NCI-H345 (cell line): Measurements from ENCODE around the gene HAGHL.

ENCODE experiments used
- DNase-seq: peaks from one replicate; lab custom pipeline; 2025; lab: John Stamatoyannopoulos, UW

HAGHL gene

DNA sequence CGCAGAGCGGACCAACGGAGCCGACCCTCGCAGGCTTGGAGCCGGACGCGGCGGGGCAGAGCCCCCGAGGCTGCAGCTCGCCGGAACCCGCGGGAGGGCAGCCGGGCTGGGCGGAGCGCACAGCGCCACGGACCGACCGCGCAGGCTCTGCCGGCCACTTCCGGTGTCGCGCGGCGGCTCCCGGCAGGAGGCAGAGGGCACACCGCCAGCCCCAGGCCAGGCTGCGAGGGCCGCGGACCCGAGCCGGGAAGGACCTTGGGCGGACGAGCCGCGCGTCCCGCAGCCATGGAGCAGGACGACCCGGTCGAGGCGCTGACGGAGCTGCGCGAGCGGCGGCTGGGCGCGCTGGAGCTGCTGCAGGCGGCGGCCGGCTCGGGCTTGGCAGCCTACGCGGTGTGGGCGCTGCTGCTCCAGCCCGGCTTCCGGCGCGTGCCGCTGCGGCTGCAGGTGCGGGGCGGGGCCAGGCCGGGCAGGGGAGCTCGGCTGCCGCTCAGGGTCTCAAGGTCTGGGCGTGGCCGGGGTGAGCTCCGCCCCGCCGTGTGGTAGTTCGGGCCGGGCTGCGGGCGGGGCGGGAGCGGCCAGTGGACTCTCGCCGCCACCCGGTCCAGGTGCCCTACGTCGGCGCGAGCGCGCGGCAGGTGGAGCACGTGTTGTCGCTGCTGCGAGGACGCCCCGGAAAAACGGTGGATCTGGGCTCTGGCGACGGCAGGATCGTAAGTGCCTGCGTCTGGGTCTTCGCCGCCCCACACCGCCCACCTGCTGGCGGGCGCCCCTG, 5.7 kb upstream of the HAGHL start, which contains the start of gene ANTKMT:
Gene ANTKMT, plus strand, starts transcription at position 157 of the 775 bp plus-strand sequence. Its CDS starts 129 bp downstream, at position 286.
- peak; percentile 93 for DNase-seq

DNA sequence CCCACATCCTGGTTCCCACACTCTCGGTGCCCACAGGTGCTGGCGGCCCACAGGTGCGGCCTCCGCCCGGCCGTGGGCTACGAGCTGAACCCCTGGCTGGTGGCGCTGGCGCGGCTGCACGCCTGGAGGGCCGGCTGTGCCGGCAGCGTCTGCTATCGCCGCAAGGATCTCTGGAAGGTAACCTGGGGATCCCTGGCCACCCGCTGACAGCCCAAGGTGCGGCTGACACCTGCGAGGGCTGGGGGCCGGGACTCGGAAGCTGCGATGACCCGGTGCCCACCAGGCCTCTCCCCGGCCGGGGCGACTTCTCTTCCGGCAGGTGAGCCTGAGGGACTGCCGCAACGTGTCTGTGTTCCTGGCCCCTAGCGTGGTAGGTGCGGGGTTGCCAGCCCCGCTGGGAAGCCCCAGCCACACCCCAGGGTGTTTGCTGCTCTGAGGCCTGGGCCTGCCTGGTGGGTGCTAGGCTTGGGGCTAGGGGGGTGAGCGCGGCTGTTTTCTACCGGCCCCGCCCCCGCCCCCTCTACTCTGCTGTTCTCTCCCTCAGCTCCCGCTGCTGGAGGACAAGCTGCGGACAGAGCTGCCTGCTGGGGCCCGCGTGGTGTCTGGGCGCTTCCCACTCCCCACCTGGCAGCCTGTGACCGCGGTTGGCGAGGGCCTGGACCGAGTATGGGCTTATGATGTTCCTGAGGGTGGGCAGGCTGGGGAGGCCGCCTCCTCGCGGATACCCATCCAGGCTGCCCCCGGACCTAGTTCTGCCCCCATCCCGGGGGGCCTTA, 5.0 kb upstream of the HAGHL start:
- DNase-seq, result no peak

DNA sequence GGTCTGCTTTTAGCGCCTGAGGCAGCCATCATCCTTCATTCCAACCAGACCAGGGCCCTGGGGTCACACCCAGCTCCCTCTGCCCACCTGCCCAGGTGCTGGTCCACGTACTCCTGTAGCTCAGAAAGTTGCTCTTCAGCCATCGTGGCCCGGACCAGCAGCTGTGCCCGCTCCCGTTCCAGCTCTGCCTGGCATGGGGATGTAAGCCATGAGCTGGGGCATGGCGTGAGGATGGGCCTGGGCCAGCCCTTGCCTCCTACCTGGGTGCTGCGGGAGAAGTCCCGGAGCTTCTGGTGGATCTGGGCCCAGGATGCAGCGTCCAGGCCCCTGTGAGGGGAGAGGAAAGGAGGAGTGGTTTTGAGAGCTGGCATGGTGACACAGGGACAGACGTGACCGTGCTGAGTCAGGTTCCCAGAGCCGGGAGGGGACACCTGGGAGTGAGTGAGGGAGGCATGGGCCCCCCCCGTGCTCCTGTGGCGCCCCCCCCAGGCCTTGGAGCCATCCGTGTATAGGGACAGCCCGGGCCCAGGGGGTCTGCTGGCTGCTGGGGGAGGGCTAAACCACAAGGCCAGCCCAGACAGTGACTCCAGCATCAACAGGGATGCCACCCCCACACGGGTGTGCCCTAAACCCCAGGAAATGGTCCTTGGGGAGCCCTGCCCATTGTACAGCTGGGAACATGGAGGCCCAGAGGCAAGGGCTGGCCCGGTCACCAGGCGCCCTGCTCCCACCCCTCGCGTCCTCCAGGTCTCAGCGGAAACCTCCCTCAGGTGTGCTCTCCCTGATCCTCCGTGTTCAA, 3.9 kb upstream of the HAGHL start:
- no peak for DNase-seq

DNA sequence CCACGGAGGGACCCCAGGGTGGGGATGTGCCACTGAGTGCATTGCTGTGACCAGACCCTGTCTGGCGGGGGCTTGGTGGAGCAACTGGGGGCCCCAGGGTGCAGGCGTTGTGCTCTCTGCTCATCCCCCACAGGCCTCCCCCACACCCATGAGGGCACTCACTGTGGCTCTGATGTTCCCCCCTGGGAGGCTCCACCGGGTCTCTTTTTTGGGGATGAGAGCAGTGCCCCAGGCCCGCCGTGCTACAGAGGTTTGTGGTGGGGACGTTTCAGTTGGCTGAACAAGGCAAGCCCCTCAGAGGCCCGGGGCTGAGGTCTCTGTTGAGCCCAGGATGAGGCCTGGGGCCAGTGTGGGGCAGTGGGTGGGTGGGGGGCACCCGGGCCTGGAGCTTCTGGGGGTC, 3.2 kb upstream of the HAGHL start:
- no peak for DNase-seq

DNA sequence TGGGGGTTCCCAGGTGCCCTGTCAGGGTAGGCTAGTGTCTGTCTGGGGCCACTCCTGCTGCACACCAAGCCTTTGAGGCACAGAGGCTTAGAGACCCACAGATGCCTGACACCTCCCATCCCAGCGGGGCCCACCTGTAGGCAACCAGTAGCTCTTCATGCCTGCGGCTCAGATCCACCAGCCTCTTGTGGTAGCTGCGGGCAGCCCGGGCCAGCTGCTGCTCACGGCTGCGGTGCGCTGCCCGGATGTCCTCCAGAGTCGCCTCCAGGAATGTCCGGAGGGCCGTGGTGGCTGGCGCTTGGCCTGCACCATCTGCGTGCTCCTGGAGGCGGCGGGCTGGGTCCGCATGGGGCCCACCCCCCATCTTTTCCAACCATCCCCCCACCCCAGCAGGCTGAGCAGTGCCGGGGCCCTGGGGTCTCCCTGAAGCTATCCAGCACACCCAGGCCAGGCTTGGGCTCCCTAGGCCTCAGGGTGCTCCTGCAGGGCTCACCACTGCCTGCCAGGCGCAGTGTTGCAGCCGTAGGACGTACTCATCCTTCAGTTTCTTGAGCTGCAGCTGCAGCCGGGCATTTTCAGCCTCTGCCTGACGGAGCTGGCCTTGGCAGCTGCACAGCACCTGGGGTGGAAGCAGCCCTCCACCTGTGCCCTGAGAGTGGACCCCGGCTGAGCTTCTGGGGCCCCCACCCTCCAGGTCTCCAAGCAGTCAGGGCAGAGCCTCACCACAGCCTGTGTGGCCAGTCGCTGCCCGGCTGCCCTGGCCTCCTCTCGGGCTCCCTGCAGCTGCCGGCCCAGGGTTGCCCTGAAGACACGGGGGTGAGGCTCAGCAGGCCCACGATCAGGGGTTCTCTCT, 2.5 kb upstream of the HAGHL start:
- no peak for DNase-seq

DNA sequence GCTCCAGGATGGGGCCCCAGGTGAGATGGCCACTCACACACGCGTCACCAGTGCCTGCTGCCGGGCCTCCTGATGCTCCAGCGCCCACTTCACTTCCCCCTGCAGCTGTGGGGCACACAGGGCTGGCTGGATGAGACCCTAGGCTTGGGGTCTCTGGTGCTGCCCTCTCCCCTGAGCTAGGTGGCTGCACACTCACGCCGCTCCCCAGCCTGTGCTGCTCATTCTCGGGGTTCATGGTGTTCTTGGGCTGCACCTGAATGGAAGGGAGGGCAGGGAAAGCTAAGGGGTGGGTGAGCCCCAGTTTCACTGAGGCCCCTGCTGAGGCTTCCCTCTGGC, 1.9 kb upstream of the HAGHL start:
- DNase-seq, result no peak

DNA sequence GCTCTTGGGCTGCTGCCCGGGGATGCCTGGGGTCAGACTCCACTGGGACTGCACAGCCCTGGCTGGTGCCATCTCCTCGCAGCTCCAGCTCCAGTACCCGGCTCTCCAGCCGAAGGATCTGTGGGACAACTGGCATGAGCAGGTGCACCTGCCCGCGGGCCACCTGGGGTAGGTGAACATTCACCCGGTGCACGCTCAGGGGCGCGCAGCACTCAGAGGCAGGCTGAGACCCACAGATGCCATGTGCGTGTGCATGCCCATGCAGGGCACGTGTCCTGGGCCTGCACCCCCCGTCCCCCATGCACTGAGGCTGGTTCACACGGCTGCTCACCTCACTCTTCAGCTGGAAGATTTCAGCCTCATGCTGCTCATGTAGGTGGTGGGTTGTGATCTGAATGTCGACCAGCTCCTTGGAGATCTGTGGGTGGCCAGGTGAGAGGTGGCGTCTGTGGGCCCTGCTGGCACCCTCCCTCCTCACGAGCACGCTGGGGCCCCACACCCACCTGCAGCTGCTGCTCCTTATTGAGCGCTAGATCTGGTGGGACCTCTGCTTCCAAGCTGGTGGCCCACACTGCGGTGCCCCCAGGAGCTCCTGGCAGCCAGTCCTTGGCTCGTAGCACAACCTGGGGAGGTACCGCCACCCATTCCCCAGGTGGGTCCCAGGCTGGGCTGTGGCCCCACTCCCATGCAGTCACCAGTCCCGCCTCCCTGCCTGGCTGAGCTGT, 1.3 kb upstream of the HAGHL start:
- DNase-seq, result peak; percentile 31

DNA sequence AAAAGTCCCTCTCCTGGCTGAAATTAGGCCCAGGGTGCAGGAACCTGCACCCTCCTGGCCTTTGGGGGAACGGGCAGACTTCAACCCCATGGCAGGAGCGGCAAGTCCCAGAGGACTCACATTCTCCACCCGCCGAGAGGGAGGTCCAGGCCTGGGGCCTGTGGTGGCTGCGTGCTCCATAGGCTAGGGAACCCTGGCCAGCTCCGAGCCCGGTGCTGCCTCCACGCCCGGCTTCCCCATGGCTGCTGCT, 793 bp upstream of the HAGHL start:
- no peak for DNase-seq

DNA sequence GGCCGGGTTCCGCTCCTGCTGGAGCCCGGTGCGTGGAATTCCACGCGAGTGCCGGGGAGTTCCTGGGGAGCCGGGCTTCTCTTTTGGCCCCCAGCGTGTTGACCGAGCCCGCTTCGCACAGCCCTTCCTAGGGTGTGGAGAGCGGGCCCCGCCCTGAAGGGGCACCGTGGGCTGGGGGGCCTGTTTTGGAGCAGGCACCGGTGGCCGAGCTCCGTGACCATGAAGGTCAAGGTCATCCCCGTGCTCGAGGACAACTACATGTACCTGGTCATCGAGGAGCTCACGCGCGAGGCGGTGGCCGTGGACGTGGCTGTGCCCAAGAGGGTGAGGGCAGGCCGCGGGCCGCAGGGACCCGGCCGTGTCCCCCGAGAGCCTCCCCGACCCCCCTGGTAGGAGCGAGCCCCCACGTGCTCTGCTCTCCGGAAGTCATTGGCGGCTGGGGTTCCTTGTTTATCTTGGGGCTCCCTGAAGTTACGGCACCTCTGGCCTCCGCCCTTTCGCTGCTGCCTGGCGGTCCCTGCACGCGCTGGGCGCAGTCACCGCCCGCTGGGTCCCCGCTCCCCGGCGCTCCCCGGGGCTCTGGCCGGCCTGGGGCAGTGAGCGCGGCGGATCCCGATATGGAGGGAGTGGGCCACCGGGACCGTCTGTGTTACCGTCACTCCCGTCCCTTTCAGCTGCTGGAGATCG, 528 bp downstream of the HAGHL start:
- no peak for DNase-seq

DNA sequence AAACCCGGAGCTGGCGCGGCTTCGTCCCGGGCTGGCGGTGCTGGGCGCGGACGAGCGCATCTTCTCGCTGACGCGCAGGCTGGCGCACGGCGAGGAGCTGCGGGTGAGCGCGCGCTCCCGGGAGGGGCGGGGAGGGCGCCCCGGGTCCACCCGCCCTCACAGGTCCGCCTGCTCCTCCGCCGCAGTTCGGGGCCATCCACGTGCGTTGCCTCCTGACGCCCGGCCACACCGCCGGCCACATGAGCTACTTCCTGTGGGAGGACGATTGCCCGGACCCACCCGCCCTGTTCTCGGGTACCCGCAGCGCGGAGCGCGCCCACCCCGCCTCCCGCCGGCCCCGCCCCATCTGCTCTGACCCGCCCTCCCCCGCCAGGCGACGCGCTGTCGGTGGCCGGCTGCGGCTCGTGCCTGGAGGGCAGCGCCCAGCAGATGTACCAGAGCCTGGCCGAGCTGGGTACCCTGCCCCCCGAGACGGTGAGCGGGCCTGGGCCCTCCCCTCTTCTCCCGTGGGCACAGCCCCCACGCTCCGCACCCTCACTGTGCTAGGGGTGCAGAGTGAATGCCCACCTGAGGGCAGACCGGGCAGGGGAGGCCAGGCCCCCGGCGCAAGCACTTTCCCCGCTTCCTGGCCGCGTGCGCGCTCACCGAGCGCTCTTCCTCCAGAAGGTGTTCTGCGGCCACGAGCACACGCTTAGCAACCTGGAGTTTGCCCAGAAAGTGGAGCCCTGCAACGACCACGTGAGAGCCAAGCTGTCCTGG, 1.4 kb downstream of the HAGHL start:
- DNase-seq, result peak; percentile 66

DNA sequence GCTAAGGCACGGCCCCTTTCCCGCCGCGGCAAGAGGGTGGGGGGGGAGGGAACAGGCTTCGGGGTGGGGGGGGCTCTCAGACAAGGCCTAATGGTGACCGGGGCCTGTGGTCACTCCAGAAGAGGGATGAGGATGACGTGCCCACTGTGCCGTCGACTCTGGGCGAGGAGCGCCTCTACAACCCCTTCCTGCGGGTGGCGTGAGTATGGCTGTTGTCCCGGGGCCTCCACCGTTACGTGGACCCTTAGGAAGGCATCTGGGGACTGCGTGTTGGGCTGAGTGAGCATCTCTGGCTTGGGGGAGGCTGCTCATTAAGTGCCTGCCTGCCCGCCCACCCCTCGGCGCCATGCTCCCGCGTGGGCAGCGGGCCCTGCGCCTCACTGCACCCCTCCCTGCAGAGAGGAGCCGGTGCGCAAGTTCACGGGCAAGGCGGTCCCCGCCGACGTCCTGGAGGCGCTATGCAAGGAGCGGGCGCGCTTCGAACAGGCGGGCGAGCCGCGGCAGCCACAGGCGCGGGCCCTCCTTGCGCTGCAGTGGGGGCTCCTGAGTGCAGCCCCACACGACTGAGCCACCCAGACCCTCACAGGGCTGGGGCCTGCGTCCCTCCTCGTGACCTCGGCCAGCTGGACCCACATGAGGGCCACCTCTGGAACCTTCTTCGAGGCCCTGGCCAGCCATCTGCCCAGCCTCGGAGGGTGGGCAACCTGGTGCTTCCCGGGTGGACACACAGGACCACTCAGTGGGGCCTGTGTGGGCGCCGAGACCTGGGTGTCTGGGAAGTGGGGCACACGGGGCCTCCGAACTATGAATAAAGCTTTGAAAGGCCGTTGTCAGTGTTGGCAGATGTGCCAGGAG, 2.2 kb downstream of the HAGHL start:
- DNase-seq, result no peak

DNA sequence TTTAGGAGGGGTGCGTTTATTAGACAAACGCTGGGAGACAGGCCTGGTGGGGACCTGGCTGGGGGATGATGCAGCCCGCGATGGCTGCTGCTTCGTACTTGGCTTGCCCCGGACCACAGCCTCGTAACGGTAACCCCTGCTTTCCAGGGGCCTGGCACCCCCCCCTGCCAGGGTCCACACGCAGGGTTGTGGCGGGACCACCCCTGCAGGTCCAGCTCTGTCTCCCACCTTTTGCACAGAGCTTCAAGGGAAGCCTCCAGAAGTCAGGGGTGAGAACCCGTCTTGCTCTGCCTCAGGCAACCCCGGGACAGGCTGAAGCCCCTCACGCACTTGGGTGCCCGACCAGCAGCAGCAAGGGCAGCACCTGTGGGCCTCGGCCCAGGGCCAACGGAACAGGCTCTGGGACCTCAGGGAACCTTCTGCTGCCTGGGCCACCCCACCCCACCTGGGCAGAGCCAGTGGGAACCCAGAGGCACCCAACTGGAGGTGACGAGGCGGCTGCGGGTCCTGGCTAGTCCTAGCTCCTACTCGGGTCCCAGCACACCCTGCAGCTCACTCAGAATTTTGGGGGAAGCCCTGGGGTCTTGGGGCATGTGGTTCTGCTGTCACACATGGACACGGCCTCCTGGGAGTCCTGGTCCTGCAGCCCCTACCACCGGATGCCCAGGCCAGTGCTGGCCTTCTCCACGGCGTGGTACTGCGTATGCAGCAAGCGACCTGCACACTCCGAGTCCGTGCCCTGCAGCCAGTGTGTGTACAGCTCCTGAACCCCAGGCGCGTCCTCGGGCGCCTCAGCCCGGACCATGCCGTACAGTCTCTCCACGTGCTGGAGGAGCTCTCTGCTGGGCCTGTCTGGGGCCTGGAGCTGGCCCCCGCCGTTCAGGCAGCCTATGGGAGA, 3.1 kb downstream of the HAGHL start:
- no peak for DNase-seq

DNA sequence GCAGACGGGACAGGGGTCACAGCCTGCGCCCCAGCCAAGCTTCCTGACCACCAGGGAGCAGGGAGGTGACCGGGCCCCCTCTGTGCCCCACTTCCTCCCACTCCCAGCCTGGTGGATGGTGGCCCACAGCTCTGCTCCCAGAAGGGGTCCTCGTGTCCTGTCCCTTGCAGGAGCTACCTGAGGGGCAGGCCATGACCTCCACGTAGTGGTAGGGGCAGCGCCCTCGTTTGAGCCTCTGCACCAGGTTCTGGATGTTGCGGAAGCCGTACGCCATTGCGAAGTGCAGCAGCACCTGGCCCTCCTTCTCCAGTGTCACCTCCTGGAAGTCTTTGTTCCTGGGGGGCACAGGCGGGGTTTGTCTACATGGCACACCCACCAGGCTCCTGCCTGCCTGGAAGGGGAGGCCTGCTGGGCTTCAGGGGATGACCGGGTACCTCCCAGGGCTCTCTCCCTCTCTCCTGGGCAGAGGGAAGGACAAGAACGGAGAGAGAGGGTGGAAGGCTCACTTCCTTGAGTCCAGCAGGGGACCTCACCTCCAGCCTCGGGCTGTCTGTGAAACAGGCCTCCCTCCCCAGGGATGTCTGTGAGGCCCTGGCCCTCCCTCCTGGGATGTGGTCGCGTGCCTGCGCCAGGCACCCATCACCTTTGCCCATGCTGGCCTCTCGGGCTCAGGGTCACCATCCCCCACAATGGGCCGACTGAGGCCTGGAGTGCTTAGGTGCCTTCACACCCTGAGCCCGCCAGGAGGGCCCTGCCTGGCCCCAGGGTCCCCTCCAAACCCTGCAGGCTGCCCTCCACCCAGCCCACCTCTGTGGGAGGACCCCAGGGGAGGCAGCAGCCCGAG, 4.0 kb downstream of the HAGHL start:
- no peak for DNase-seq

DNA sequence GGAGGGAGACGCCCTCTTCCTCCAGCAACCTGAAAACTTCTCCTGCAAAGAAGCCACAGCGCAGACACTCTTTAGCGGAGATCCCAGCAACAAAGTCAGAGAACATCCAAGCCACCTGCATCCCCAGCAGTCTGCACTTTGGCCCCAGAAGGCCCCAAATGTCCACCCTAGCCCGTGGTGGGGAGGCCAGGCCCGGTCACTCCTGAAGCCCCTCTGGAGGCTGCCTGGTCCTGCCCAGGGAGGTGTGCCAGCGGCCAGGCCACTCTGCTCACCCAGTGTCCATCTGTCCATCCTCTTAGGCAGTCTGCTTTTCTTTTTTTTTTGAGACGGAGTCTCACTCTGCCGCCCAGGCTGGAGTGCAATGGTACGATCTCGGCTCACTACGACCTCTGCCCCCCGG, 5.4 kb downstream of the HAGHL start:
- no peak for DNase-seq

DNA sequence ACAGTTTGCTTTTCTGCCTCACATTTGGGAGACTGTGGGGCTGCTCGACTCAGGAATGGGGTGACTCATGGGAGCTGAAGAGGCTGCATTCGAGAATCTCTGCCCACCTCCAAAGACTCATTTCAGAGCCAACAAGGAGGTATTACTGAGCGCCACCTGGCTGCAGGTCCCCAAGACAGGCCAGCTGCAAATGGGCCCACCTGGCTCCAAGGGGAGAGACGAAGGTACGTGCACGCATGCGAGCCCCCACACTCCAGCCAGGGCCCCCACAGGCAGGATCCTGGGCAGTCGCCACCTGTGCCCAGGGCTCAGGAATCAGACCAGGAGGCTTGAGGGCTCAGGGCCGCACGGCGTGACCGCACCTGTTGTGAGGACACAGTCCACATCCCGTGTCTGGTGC, 6.0 kb downstream of the HAGHL start:
- no peak for DNase-seq

DNA sequence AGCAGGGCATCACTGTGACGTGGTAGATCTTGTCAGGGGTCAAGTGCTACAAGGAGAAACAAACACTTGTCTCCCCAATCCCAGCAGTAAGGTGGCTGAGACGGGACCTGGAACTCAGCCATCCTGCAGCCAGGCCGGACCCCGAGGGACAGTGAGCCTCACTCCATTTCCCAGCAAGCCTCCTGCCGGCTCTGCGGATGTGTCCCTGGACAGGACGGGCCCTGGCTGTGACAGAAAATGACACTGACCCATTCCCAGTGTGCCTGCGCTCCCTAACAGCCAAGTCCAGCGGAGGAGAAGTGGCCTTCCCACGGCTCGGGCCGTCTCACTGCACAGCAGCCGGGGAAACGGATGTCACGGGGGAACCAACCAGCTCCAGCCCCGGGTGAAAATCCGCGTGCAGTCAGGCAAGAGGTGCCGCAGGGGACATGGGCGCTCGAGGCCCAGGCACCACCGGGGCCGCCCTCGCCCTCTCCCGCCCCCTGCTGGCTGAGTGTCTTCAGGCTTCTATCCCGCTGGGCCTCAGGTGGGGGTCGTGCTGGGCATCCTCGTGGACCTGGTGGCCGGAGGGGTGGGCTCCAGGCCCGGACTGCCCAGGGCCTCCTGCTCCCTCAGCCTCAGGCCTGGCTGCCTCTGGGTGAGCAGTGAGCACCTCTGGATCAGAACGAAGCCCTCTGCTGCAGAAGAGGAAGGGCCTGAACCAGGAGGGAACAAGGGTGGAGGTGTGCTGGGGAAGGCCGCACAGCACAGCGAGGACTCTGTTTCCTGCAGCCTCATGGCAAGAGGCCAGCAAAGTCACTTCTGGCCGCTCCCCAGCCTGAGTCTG, 6.7 kb downstream of the HAGHL start:
- no peak for DNase-seq
